AML-193 (cell line): ENCODE measurements around the gene C4orf46.
"Not testable (repeated sequence)": the region's sequence is repeated elsewhere in the genome, so short reads cannot be mapped to it uniquely, and the experiment has no call there.

Experiments
- DNase-seq, 2 experiments: peaks; one replicate each; lab custom pipeline; 2025; lab: John Stamatoyannopoulos, UW

Gene C4orf46

GRCh38 chr4:158671665-158671914 is at the start of gene C4orf46:
TSS of gene C4orf46 (minus strand) at chr4:158671887. CDS start at chr4:158671801, 86 bp downstream.
- no peak for DNase-seq

- no peak for DNase-seq
These were observed 44.1 kb upstream of the C4orf46 start for GRCh38 chr4:158715802-158716201.

- DNase-seq: peak in 1 of 2 experiments; percentile 16
These were observed 43.2 kb upstream of the C4orf46 start for GRCh38 chr4:158714937-158715336.

- not testable (repeated sequence) for DNase-seq
These were observed 40.9 kb upstream of the C4orf46 start for GRCh38 chr4:158712622-158713021.

- DNase-seq: peak in 1 of 2 experiments; percentile 12
These were observed 39.1 kb upstream of the C4orf46 start for GRCh38 chr4:158710814-158711213.

- no peak for DNase-seq
These were observed 32.6 kb upstream of the C4orf46 start for GRCh38 chr4:158704274-158704673.

GRCh38 chr4:158688813-158689212 is 17.1 kb upstream of the C4orf46 start:
- no peak for DNase-seq

GRCh38 chr4:158682066-158682465 is 10.4 kb upstream of the C4orf46 start:
- no peak for DNase-seq

GRCh38 chr4:158681629-158682028 is 9.9 kb upstream of the C4orf46 start:
- no peak for DNase-seq

- DNase-seq: no peak
These were observed 7.1 kb upstream of the C4orf46 start for GRCh38 chr4:158678767-158679166.

GRCh38 chr4:158676076-158676475 is 4.4 kb upstream of the C4orf46 start:
- no peak for DNase-seq

GRCh38 chr4:158673633-158674032 is 1.9 kb upstream of the C4orf46 start:
- DNase-seq: no peak

- DNase-seq: peak; percentile 100
These were observed 474 bp upstream of the C4orf46 start, which contains the start of gene ETFDH for GRCh38 chr4:158671915-158672806. TSS of gene ETFDH (plus strand) at chr4:158672296. CDS start at chr4:158672457, 161 bp downstream.

GRCh38 chr4:158670975-158671664 is 567 bp downstream of the C4orf46 start:
- DNase-seq: peak; percentile 37 to 57

GRCh38 chr4:158669310-158669709 is 2.4 kb downstream of the C4orf46 start:
- DNase-seq: no peak

- DNase-seq: peak; percentile 67 to 72
These were observed 4.0 kb downstream of the C4orf46 start for GRCh38 chr4:158667651-158668198.

- DNase-seq: no peak
These were observed 4.8 kb downstream of the C4orf46 start for GRCh38 chr4:158666892-158667291.

GRCh38 chr4:158664806-158665205 is 6.9 kb downstream of the C4orf46 start:
- no peak for DNase-seq

- peak; percentile 55 to 56 for DNase-seq
These were observed 7.7 kb downstream of the C4orf46 start for GRCh38 chr4:158663707-158664625.

GRCh38 chr4:158663255-158663654 is 8.4 kb downstream of the C4orf46 start:
- DNase-seq: peak; percentile 22 to 31

GRCh38 chr4:158657291-158657690 is 14.4 kb downstream of the C4orf46 start:
- DNase-seq: no peak

GRCh38 chr4:158656439-158656838 is 15.2 kb downstream of the C4orf46 start:
- no peak for DNase-seq
